ENCODE measurements around the gene GRM3.

The GRM3 gene

GRCh38 chr7:86913709-86914108 is 270.0 kb downstream of the GRM3 start:
- TF ChIP-seq, protein P1, sequence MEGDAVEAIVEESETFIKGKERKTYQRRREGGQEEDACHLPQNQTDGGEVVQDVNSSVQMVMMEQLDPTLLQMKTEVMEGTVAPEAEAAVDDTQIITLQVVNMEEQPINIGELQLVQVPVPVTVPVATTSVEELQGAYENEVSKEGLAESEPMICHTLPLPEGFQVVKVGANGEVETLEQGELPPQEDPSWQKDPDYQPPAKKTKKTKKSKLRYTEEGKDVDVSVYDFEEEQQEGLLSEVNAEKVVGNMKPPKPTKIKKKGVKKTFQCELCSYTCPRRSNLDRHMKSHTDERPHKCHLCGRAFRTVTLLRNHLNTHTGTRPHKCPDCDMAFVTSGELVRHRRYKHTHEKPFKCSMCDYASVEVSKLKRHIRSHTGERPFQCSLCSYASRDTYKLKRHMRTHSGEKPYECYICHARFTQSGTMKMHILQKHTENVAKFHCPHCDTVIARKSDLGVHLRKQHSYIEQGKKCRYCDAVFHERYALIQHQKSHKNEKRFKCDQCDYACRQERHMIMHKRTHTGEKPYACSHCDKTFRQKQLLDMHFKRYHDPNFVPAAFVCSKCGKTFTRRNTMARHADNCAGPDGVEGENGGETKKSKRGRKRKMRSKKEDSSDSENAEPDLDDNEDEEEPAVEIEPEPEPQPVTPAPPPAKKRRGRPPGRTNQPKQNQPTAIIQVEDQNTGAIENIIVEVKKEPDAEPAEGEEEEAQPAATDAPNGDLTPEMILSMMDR (IDR thresholded peaks at IDR 0.05; ENCODE audit: borderline replicate concordance, control extremely low read depth, extremely low read depth, insufficient read depth, missing control alignments), result no peak
- no peak for DNase-seq (ENCODE audit: low spot score)
- in situ Hi-C loops (cut with MboI; ENCODE audit: low sequenced_read_pairs, unreplicated experiment), result loop anchor here (25.0 kb wide), 1 partner anchor 1026 kb away; no protein-coding TSS in a partner anchor

All from GM13976 (cell line).